Fibroblast of pulmonary artery (primary cell): ENCODE data around the gene GAPVD1.
"Not testable (repeated sequence)": the region's sequence is repeated elsewhere in the genome, so short reads cannot be mapped to it uniquely, and the experiment has no call there.

ENCODE experiments used
- DNase-seq: peaks from one replicate; pipeline ENCODE4 v3.0.0-alpha.2; 2010; ENCODE audit warnings: low read depth
- H3K4me3 ChIP-seq: replicated peaks from 2 replicates; pipeline ENCODE4 v1.5.1; 2011; ENCODE audit warnings: low read depth, mild to moderate bottlenecking, control low read depth, low read length, moderate library complexity
- CTCF ChIP-seq: IDR thresholded peaks from 2 replicates; pipeline ENCODE4 v1.5.1; 2011; ENCODE audit warnings: mild to moderate bottlenecking, control low read depth, low read length, inconsistent platforms; ENCODE audit errors: missing control alignments

Gene GAPVD1

GRCh38 chr9:125272697-125273096 lies 11.1 kb downstream of the GAPVD1 start:
- no peak for DNase-seq
- H3K4me3 ChIP-seq: no peak overlapping the region
- TF ChIP-seq CTCF: no peak

- no peak overlapping the region for H3K4me3 ChIP-seq
- TF ChIP-seq CTCF: no peak
- no peak for DNase-seq
Observed at GRCh38 chr9:125276771-125277170, 15.1 kb downstream of the GAPVD1 start.

GRCh38 chr9:125277411-125277810 lies 15.8 kb downstream of the GAPVD1 start:
- no peak overlapping the region for H3K4me3 ChIP-seq
- no peak for DNase-seq
- TF ChIP-seq CTCF: no peak

- TF ChIP-seq CTCF: no peak
- DNase-seq: no peak
Observed at GRCh38 chr9:125280945-125281344, 19.3 kb downstream of the GAPVD1 start.

GRCh38 chr9:125284855-125285254 lies 23.2 kb downstream of the GAPVD1 start:
- no peak for TF ChIP-seq CTCF
- DNase-seq: no peak
- H3K4me3 ChIP-seq: no peak overlapping the region

More at GRCh38 chr9:125280945-125281344, 19.3 kb downstream of the GAPVD1 start:
- H3K4me3 ChIP-seq: no peak overlapping the region

GRCh38 chr9:125286935-125287433 lies 25.4 kb downstream of the GAPVD1 start:
- DNase-seq, H3K4me3 ChIP-seq: not testable (repeated sequence)

GRCh38 chr9:125293134-125293533 lies 31.5 kb downstream of the GAPVD1 start:
- H3K4me3 ChIP-seq: no peak overlapping the region
- TF ChIP-seq CTCF: no peak
- no peak for DNase-seq
